ENCODE results near the gene MAOB. TPM values are rescaled to one million over a fixed set of nuclear protein-coding genes. Genes with fewer than 3 reads are reported as not detected.

Gene MAOB
- total RNA-seq, 1 donor from 2014 or later: not detected

- no peak for DNase-seq (ENCODE audit: low read depth in 2 of 2)
Observed at GRCh38 chrX:43717161-43717560, 165.1 kb downstream of the MAOB start.

DNA sequence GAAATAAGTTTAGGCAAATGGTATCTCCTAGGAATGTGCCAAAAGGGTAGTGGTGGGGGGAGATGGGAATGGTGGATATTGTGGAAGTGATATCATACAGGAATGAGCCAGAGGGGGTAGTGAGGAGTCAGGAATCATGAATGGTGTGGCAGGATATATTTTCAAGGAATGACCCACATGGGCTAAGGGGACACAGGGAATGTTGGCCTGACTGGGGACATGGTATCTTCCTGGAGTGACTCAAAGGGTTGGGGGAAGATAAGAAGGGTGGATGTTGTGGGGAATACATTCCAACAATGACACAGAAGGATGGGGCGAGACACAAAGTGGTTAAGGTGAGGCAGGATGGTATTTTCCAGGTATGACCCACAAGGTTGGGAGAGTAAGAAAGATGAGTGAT lies 165.6 kb downstream of the MAOB start:
- no peak for DNase-seq (ENCODE audit: low read depth in 2 of 2)

Other genes with a start within 250 kb of the MAOB start
- 114 and 125 TPM in 2 replicates for gene MAOA, start 226.2 kb downstream of the MAOB start, total RNA-seq
- gene NDP, start 90.9 kb upstream of the MAOB start, total RNA-seq: under 0.01 TPM in 1 of 2 replicates, not detected in the other

Data from lung microvascular endothelial cell (primary cell).